Measurements from ENCODE around the gene KATNAL2.

DNA sequence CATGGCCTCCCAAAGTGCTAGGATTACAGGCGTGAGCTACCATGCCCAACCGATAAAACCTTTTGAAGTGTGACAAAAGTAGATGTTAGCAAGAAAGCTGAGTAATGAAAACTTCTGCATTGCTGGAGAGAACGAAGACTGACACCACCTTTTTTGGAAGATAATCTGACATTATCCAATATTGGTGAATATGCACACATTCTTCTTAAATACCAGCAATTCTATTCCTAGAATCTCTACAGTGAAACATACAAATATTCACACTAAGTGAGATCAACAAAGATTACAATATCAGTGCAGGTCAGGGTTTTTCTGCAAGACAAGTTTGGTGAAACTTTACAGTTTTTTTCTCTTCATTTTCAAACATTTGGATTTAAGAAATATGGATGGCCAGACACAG is 7.9 kb upstream of the KATNAL2 start:
- TF ChIP-seq, protein P1, sequence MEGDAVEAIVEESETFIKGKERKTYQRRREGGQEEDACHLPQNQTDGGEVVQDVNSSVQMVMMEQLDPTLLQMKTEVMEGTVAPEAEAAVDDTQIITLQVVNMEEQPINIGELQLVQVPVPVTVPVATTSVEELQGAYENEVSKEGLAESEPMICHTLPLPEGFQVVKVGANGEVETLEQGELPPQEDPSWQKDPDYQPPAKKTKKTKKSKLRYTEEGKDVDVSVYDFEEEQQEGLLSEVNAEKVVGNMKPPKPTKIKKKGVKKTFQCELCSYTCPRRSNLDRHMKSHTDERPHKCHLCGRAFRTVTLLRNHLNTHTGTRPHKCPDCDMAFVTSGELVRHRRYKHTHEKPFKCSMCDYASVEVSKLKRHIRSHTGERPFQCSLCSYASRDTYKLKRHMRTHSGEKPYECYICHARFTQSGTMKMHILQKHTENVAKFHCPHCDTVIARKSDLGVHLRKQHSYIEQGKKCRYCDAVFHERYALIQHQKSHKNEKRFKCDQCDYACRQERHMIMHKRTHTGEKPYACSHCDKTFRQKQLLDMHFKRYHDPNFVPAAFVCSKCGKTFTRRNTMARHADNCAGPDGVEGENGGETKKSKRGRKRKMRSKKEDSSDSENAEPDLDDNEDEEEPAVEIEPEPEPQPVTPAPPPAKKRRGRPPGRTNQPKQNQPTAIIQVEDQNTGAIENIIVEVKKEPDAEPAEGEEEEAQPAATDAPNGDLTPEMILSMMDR (IDR thresholded peaks at IDR 0.05): no peak
- no peak for TF ChIP-seq POLR2AphosphoS5 (IDR thresholded peaks at IDR 0.05; ENCODE audit: insufficient read depth in 1 of 2, low read depth in 1 of 2)
- no peak for TF ChIP-seq POLR2A (IDR thresholded peaks at IDR 0.05)
